ENCODE measurements around the gene ODF2.

- TF ChIP-seq CTCF (IDR thresholded peaks at IDR 0.05) (no peak), POLR2A (IDR thresholded peaks at IDR 0.05) (no peak)
Observed at GRCh38 chr9:128498911-128499310, 43.1 kb downstream of the ODF2 start.

Measured in thyroid gland (tissue), 4 donors.